Uterus (tissue), 2 donors: ENCODE measurements around the gene DNAH17.

Source experiments
- CTCF ChIP-seq, 4 experiments: fragments of 200-600 bp in 2 of 4; fragments of 450-650 bp in 2 of 4; sonication (generic) in 2 of 4; IDR thresholded peaks; one replicate each; pipeline ENCODE4 v1.5.1; 2016 to 2019; ENCODE audit warnings: antibody characterized with exemption in 4 of 4, mild to moderate bottlenecking in 2 of 4, moderate library complexity in 1 of 4
- POLR2A ChIP-seq, 2 donors: fragments of 450-650 bp; IDR thresholded peaks; one replicate each; pipeline ENCODE4 v1.6.1; 2016; ENCODE audit warnings: antibody characterized with exemption in 2 of 2, mild to moderate bottlenecking in 1 of 2, moderate library complexity in 1 of 2

- TF ChIP-seq CTCF (IDR thresholded peaks at IDR 0.05) (no peak), POLR2A (IDR thresholded peaks at IDR 0.05) (no peak)
These were observed 91.7 kb downstream of the DNAH17 start for GRCh38 chr17:78485290-78486168.
